Keratinocyte (primary cell): ENCODE results near the gene SGO2.

Experiments used
- EZH2 ChIP-seq: IDR thresholded peaks from one replicate; pipeline ENCODE4 v1.6.1; 2012; ENCODE audit warnings: inconsistent platforms, mild to moderate bottlenecking, low read length, moderate library complexity
- TF ChIP-seq, protein P1 (sequence below), 3 experiments: IDR thresholded peaks in 1 of 3; conservative IDR thresholded peaks in 1 of 3; optimal IDR thresholded peaks in 1 of 3; 2 replicates in 2 of 3; 3 replicates in 1 of 3; pipeline versions ENCODE3 to v1.5.1; 2011; ENCODE audit warnings: low read length in 3 of 3, mild to moderate bottlenecking in 3 of 3, moderate library complexity in 2 of 3, control low read depth in 1 of 3, inconsistent platforms in 1 of 3; ENCODE audit not compliant: insufficient read depth in 2 of 3; ENCODE audit errors: extremely low read depth in 1 of 3

DNA sequence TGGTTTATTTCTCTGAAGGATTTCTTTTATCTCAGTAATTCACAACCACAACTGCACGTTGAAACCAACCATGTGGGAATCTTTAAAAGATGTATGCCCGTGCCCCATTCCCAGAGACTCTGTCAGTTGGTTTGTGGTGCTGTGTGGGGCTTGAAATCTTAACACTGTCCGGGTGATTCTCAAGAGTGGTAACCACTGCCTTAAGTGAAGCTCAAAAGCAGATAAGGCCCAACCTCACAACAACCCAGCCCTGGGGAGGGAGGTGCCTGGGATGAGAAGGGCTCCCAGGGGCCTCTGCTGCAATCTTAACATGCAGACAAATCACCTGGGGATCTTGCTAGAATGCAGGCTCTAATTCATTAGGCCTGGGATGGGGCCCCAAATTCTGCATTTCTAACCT is 73.2 kb downstream of the SGO2 start:
- TF ChIP-seq, protein P1, sequence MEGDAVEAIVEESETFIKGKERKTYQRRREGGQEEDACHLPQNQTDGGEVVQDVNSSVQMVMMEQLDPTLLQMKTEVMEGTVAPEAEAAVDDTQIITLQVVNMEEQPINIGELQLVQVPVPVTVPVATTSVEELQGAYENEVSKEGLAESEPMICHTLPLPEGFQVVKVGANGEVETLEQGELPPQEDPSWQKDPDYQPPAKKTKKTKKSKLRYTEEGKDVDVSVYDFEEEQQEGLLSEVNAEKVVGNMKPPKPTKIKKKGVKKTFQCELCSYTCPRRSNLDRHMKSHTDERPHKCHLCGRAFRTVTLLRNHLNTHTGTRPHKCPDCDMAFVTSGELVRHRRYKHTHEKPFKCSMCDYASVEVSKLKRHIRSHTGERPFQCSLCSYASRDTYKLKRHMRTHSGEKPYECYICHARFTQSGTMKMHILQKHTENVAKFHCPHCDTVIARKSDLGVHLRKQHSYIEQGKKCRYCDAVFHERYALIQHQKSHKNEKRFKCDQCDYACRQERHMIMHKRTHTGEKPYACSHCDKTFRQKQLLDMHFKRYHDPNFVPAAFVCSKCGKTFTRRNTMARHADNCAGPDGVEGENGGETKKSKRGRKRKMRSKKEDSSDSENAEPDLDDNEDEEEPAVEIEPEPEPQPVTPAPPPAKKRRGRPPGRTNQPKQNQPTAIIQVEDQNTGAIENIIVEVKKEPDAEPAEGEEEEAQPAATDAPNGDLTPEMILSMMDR (optimal IDR thresholded peaks at IDR 0.05 in 1 of 3, IDR thresholded peaks at IDR 0.05 in 1 of 3, conservative IDR thresholded peaks at IDR 0.05 in 1 of 3; ENCODE audit: extremely low read depth in 1 of 3, insufficient read depth in 2 of 3, low read length in 3 of 3): no peak
- TF ChIP-seq EZH2: no peak
